HepG2 (cell line): ENCODE results near the gene CMIP. TPM values are rescaled to one million over a fixed set of nuclear protein-coding genes. Genes with fewer than 3 reads are reported as not detected.

ENCODE experiments used
- BRD4 ChIP-seq: sonication (generic); formaldehyde crosslinking; IDR thresholded peaks from 2 replicates; pipeline ENCODE4 v1.4.0; 2020; ENCODE audit warnings: missing genetic modification reagents
- FIP1L1 ChIP-seq: fragments of 200-400 bp; formaldehyde crosslinking; IDR thresholded peaks from 2 replicates; pipeline ENCODE4 v1.6.1; 2018; ENCODE audit warnings: low read depth, mild to moderate bottlenecking, low read length, moderate library complexity, borderline replicate concordance; ENCODE audit not compliant: insufficient read depth
- HOXA7 ChIP-seq: sonication (generic); formaldehyde crosslinking; IDR thresholded peaks from 2 replicates; pipeline ENCODE4 v1.8.1; 2022; ENCODE audit warnings: mild to moderate bottlenecking, missing genetic modification reagents, moderate library complexity
- LCORL ChIP-seq, 2 experiments: fragments of 450-650 bp in 1 of 2; sonication (generic) in 1 of 2; formaldehyde crosslinking in 1 of 2; IDR thresholded peaks; 2 replicates each; pipeline versions ENCODE4 v1.5.0 to v1.6.1; 2017 to 2020; ENCODE audit warnings: antibody characterized with exemption in 1 of 2, missing genetic modification reagents in 1 of 2
- POLR2G ChIP-seq: fragments of 200-400 bp; formaldehyde crosslinking; IDR thresholded peaks from 2 replicates; pipeline ENCODE4 v1.6.1; 2018; ENCODE audit warnings: mild to moderate bottlenecking, low read depth, low read length, moderate library complexity
- RCOR2 ChIP-seq: IDR thresholded peaks from 2 replicates; pipeline ENCODE4 v1.6.1; 2016; ENCODE audit warnings: missing biosample characterization, missing genetic modification reagents
- SCMH1 ChIP-seq: sonication (generic); formaldehyde crosslinking; IDR thresholded peaks from 2 replicates; pipeline ENCODE4 v1.9.0; 2021; ENCODE audit warnings: missing genetic modification reagents, mild to moderate bottlenecking, borderline replicate concordance
- STAT6 ChIP-seq: sonication (generic); formaldehyde crosslinking; IDR thresholded peaks from 2 replicates; pipeline ENCODE4 v1.4.0; 2020; ENCODE audit warnings: missing genetic modification reagents, mild to moderate bottlenecking, borderline replicate concordance
- ZFP90 ChIP-seq: sonication (generic); formaldehyde crosslinking; IDR thresholded peaks from 2 replicates; pipeline ENCODE4 v1.8.0; 2022; ENCODE audit warnings: missing genetic modification reagents, mild to moderate bottlenecking, inconsistent platforms, borderline replicate concordance
- ZFP91 ChIP-seq: sonication (generic); formaldehyde crosslinking; IDR thresholded peaks from 2 replicates; pipeline ENCODE4 v1.9.0; 2022; ENCODE audit warnings: missing genetic modification reagents, mild to moderate bottlenecking, borderline replicate concordance
- ZNF143 ChIP-seq: sonication (generic); formaldehyde crosslinking; IDR thresholded peaks from 2 replicates; pipeline ENCODE4 v1.4.0; 2020; ENCODE audit warnings: missing genetic modification reagents
- ZNF281 ChIP-seq: sonication (generic); formaldehyde crosslinking; IDR thresholded peaks from 2 replicates; pipeline ENCODE4 v1.4.0; 2020; ENCODE audit warnings: missing genetic modification reagents, borderline replicate concordance
- ZNF367 ChIP-seq: sonication (generic); formaldehyde crosslinking; IDR thresholded peaks from 2 replicates; pipeline ENCODE4 v1.4.0; 2020; ENCODE audit warnings: missing genetic modification reagents, borderline replicate concordance
- ZNF543 ChIP-seq: sonication (generic); formaldehyde crosslinking; IDR thresholded peaks from 2 replicates; pipeline ENCODE4 v1.4.0; 2020; ENCODE audit warnings: mild to moderate bottlenecking, missing genetic modification reagents
- ZNF724P ChIP-seq: sonication (generic); formaldehyde crosslinking; IDR thresholded peaks from 2 replicates; pipeline ENCODE4 v1.8.0; 2022; ENCODE audit warnings: missing genetic modification reagents, borderline replicate concordance
- polyA plus RNA-seq, 8 experiments: library from polyadenylated mRNA; depleted of rRNA in 3 of 8; stranded (reverse) in 7 of 8; unstranded in 1 of 8; fragments of >200 nt; fragmentation: Illumina TruSeq in 4 of 8; extraction: Trizol in 4 of 8; gene quantifications; 2 replicates each; pipeline versions ENCODE4 v1.2.1 to v1.2.3, GENCODE V29; 2011 to 2016; ENCODE audit warnings: low read depth in 4 of 8, missing spikeins in 1 of 8, mixed read lengths in 1 of 8; ENCODE audit not compliant: insufficient read depth in 1 of 8
- total RNA-seq, 5 experiments: library from RNA; depleted of rRNA; stranded (reverse); fragments of >200 nt; fragmentation: Illumina TruSeq; extraction: Trizol; gene quantifications; 2 replicates each; pipeline ENCODE4 v1.2.3, GENCODE V29; 2016; ENCODE audit warnings: low read depth in 1 of 5
- TF ChIP-seq, protein P1 (sequence below): sonication (generic); formaldehyde crosslinking; IDR thresholded peaks from 2 replicates; pipeline ENCODE4 v1.4.0; 2020; ENCODE audit warnings: mild to moderate bottlenecking, missing genetic modification reagents, borderline replicate concordance

The CMIP gene
- total and polyA plus RNA-seq, 2 of the 13 experiments (the other 11 are each of a cell fraction or from before 2014, with no cell fraction given), result 10.9 to 18.1 TPM

- TF ChIP-seq RCOR2 (peak; percentile 85), POLR2G (no peak), HOXA7 (CRISPR knock-in tag) (no peak), STAT6 (no peak), ZNF367 (CRISPR knock-in tag) (no peak), ZFP91 (CRISPR knock-in tag) (peak; percentile 59; the same call in 1 of the 2 replicates), ZNF543 (CRISPR knock-in tag) (no peak), LCORL (IDR thresholded peaks at IDR 0.05) (no peak), LCORL (CRISPR knock-in tag; IDR thresholded peaks at IDR 0.05) (0 out of 2 replicates have a peak, but pooled peaks have one; percentile 32), ZNF143 (CRISPR knock-in tag) (no peak), ZNF281 (CRISPR knock-in tag) (peak; percentile 9; the same call in 1 of the 2 replicates), SCMH1 (CRISPR knock-in tag) (no peak), ZNF724P (CRISPR knock-in tag) (no peak), FIP1L1 (no peak), ZFP90 (CRISPR knock-in tag) (no peak), BRD4 (CRISPR knock-in tag) (peak; percentile 11; the same call in 1 of the 2 replicates)
- TF ChIP-seq, protein P1, sequence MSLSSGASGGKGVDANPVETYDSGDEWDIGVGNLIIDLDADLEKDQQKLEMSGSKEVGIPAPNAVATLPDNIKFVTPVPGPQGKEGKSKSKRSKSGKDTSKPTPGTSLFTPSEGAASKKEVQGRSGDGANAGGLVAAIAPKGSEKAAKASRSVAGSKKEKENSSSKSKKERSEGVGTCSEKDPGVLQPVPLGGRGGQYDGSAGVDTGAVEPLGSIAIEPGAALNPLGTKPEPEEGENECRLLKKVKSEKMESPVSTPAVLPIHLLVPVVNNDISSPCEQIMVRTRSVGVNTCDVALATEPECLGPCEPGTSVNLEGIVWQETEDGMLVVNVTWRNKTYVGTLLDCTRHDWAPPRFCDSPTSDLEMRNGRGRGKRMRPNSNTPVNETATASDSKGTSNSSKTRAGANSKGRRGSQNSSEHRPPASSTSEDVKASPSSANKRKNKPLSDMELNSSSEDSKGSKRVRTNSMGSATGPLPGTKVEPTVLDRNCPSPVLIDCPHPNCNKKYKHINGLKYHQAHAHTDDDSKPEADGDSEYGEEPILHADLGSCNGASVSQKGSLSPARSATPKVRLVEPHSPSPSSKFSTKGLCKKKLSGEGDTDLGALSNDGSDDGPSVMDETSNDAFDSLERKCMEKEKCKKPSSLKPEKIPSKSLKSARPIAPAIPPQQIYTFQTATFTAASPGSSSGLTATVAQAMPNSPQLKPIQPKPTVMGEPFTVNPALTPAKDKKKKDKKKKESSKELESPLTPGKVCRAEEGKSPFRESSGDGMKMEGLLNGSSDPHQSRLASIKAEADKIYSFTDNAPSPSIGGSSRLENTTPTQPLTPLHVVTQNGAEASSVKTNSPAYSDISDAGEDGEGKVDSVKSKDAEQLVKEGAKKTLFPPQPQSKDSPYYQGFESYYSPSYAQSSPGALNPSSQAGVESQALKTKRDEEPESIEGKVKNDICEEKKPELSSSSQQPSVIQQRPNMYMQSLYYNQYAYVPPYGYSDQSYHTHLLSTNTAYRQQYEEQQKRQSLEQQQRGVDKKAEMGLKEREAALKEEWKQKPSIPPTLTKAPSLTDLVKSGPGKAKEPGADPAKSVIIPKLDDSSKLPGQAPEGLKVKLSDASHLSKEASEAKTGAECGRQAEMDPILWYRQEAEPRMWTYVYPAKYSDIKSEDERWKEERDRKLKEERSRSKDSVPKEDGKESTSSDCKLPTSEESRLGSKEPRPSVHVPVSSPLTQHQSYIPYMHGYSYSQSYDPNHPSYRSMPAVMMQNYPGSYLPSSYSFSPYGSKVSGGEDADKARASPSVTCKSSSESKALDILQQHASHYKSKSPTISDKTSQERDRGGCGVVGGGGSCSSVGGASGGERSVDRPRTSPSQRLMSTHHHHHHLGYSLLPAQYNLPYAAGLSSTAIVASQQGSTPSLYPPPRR (CRISPR knock-in tag), result no peak
These were observed 114.0 kb downstream of the CMIP start (continued) for GRCh38 chr16:81558444-81559175.
